Posterior cingulate gyrus (tissue), 11 donors: ENCODE data around the gene RUFY3.
"Not testable (repeated sequence)": the region's sequence is repeated elsewhere in the genome, so short reads cannot be mapped to it uniquely, and the experiment has no call there.

ENCODE experiments used
- DNase-seq, 10 donors: peaks; one replicate each; pipeline versions ENCODE4 v3.0.0 to v3.0.0-alpha.2; 2020 to 2021; ENCODE audit warnings: mixed read lengths in 3 of 10
- intact Hi-C: fragments of 100-400 bp; cut with DNase I; formaldehyde crosslinking; loops from one replicate; pipeline ENCODE4 v1.15.1; 2023

Gene RUFY3, protein sequence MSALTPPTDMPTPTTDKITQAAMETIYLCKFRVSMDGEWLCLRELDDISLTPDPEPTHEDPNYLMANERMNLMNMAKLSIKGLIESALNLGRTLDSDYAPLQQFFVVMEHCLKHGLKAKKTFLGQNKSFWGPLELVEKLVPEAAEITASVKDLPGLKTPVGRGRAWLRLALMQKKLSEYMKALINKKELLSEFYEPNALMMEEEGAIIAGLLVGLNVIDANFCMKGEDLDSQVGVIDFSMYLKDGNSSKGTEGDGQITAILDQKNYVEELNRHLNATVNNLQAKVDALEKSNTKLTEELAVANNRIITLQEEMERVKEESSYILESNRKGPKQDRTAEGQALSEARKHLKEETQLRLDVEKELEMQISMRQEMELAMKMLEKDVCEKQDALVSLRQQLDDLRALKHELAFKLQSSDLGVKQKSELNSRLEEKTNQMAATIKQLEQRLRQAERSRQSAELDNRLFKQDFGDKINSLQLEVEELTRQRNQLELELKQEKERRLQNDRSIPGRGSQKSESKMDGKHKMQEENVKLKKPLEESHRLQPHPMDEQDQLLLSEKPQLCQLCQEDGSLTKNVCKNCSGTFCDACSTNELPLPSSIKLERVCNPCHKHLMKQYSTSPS

DNA sequence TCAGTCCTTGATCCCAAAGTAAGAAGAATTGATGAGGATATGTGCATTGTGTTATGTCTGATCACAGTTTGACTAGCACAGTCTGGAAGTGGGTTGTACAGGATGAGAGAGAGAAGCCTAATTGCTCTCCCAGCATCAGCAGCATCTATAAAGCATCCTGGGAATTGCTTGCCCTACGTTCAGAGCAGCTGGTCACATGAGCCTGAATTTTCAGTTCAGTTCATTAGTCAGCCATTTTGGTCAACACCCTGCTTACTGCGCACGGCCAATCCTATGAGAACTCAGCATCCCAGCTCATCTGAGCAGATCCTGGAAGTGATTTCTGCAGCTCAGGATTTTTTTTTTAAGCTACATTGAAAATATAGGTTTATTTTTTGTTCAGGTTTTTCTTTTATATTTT is at the start of gene RUFY3:
TSS of gene RUFY3 (plus strand) at position 218 of the 400 bp plus-strand sequence. CDS start 610 bp downstream, outside the sequence.
- intact Hi-C loops, result loop anchor here (2.0 to 5.0 kb wide), 3 partner anchors 17 to 116 kb away; partner anchors contain the start of genes GRSF1 and UTP3
- DNase-seq, result peak; percentile 56 to 95 (median 72)

DNA sequence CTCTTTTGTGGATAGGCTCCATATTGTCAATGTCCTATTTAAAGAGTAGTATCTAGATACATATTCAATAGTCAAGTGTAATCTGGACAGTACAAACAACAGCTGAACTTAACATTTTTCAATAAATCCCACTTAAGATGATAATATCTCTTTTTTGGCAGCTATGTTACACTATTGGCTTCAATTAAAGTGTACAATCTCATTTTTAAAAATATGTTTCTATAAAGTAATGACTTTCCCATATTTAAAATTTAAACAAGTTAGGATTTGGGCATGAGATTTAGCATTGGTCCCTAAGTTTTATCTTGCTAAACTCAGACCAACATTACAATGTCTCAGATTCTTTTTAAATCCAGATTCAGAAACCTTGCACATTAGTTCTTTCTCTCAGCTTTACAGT is 47.6 kb upstream of the RUFY3 start:
- no peak for DNase-seq
- intact Hi-C loops, result no loop called here

DNA sequence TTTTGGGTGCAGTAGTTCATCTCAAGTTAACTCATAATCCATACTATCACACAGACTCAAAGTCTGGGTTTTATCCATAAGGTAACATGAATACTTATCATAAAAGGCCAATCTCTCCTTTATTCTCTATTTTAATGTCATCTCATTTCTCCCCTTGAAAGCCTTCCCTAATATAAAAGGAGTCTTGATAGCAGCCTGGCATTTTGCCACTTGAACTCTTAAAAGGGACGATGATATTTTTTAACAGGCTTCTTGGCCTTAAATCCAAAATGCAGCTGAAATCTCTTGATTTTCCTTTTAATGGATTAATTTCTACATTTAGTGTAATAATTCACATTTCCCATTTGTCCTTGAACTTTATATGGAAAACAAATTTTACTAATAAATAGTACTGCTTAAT is 47.0 kb upstream of the RUFY3 start:
- intact Hi-C loops, result no loop called here
- DNase-seq, result no peak

DNA sequence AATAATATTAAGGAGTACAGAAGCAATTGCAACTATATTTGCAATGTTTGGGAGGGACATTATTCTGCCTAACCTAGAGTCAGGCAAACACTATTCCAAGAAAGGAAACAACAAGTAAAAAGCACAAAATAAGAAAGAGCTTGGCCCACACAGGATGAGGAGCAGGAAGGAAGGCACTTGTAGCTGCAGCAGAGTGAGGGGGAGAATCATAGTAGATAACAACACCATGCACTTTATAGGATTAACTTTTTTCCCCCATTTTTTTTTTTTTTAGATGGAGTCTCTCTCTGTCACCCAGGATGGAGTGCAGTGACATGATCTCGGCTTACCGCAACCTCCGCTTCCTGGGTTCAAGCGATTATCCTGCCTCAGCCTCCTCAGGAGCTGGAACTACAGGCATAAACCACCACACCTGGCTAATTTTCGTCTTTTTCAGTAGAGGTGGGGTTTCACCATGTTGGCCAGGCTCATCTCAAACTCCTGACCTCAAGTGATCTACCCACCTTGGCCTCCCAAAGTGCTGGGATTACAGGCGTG is 45.1 kb upstream of the RUFY3 start:
- intact Hi-C loops, result no loop called here
- no peak for DNase-seq

DNA sequence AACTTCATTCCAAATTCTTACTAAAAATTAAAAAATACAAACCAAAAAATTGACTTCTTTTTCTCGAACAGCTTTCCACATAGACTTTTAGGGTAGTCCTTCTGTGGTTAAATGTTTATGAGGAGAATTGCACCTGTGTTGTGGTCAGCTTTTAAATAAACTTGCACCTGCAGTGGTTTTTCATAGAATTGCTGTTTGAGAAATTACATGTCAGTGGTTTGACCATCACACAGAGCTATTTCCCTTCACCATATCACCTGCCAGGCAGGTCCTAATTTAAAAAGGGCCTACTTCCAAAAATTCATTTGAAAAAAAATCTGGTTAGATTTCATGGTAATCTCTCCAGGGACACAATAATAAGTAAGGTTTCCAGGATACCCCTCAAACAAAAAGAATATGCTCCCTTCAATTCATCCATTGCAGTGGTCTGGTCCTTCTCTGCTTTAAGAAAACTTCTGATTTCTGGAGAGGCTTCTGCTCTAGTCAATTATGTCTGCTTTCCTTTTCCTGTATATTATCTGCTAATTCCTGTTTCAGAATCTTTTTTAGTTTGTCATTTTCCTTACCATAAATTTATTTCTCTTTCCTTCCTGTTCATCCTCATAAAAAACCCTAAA is 43.3 kb upstream of the RUFY3 start:
- intact Hi-C loops, result no loop called here
- DNase-seq, result no peak

DNA sequence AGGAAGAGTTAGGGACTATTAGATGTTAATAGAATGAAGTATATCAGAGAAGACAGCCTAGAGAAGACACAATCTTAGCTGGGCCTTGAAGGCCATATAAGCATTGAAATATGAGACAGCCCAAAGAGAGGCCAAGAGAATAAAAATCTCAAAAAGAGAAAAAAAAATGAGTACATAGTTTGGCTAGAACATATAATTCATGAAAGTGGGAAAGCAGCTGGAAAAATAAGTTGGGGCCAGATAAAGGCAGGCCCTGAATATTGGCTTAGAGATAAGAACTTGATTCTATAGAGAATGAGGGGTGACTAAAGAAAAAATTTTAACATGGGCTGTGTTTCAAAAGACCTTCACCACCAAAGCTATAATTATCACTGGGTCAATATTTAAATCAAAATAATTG is 40.8 kb upstream of the RUFY3 start:
- intact Hi-C loops, result loop anchor here (10.0 kb wide), 1 partner anchor 154 kb away; the partner anchor contains the start of gene GRSF1
- no peak for DNase-seq

DNA sequence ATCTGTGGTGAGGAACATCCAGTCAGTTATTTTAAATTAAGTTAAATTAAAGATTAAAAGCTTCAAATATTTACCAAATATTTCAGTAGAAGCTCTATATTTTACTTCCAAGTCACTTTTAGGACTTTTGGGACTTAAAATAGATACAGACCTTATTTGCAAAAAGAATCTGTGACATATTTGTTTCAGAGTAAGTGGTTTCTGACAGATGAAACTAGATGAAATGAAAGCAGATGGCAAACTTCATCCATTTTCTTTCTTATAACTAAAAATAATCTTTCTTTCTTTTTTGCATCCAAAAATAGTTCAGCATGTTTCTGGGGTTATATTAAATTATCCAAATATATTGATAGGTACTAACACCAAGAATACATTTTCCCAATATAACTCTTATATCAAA is 40.1 kb upstream of the RUFY3 start:
- intact Hi-C loops, result loop anchor here (10.0 kb wide), 1 partner anchor 153 kb away; the partner anchor contains the start of gene GRSF1
- DNase-seq, result no peak

DNA sequence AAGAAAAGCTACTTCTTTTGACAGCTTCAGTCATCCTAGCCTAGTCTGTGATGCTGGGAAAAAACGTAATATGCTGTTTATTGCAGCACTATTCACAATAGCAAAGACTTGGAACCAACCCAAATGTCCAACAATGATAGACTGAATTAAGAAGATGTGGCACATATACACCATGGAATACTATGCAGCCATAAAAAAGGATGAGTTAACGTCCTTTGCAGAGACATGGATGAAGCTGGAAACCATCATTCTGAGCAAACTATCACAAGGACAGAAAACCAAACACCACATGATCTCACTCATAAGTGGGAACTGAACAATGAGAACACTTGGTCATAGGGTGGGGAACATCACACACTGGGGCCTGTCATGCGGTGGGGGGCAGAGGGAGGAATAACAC is 39.6 kb upstream of the RUFY3 start:
- intact Hi-C loops, result loop anchor here (10.0 kb wide), 1 partner anchor 153 kb away; the partner anchor contains the start of gene GRSF1
- not testable (repeated sequence) for DNase-seq

DNA sequence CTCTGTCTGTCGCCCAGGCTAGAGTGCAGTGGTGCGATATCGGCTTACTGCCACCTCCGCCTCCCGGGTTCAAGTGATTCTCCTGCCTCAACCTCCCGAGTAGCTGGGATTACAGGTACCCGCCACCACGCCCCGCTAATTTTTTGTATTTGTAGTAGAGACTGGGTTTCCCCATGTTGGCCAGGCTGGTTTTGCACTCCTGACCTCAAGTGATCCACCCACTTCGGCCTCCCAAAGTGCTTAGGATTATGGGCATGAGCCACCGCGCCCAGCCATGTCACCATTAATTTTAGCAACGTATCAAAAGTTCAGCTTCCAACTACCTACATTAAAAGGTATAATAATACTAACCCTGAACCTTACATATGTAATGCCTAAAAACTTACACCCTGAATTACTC is 34.4 kb upstream of the RUFY3 start:
- intact Hi-C loops, result loop anchor here (5.0 to 10.0 kb wide), 2 partner anchors 35 to 147 kb away; partner anchors contain the start of genes GRSF1 and RUFY3
- DNase-seq, result peak in 1 of 10 donors; percentile 6

DNA sequence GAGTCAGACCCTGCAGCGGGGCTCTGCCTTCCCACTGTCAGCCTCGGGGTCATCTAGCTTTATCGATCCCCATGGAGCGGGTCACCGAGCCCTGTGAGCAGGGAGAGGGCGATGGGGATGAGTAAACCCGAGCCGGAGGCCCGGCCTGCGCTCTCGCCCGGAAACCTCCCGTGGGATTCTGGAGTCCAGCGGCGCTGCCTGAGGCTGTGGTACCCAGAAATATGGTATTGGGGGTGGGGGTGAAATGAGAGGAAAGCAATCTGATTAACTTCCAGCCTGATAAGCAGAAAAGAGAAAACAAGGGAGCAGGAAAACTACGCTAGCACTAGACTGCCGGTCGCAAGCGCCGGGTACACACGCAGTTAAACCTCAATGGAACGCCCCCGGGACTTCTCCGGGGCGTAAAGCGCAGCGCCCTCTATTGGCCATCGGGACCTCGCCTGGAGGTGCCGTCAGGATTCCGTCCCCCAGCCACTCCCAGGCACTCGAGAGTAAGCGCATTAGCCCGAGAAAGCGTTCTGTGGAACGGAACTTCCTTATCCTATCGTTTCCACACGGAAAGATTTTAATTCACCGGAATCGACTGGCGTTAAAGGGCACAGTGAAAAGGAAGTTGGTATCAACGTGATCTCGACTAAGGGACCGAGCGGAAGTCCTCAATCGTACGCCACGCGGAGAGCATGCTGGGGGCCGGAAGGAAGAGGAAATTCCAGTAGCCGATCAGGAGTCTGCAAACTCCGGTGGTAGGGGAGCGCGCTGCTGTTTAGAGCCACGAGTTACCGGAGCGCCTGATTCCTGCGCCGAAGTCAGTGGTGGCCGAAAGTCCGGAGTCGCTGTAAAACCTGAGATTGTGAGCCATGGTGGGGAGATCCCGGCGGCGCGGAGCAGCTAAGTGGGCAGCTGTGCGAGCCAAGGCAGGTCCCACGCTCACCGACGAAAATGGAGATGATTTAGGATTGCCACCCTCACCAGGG is 33.7 kb upstream of the RUFY3 start, which contains the start of gene UTP3:
TSS of gene UTP3 (plus strand) at position 712 of the 974 bp plus-strand sequence. CDS start at position 858, 146 bp downstream.
- peak; percentile 91 to 99 (median 94) for DNase-seq
- intact Hi-C loops, result loop anchor here (2.0 to 10.0 kb wide), 3 partner anchors 17 to 147 kb away; partner anchors contain the start of genes GRSF1 and RUFY3

DNA sequence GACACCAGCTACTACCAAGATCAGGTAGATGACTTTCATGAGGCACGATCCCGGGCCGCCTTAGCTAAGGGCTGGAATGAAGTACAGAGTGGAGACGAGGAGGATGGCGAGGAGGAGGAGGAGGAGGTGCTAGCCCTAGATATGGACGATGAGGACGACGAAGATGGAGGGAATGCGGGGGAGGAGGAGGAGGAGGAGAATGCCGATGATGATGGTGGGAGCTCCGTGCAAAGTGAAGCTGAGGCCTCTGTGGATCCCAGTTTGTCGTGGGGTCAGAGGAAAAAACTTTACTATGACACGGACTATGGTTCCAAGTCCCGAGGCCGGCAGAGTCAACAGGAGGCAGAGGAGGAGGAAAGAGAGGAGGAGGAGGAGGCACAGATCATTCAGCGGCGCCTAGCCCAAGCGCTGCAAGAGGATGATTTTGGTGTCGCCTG is 33.0 kb upstream of the RUFY3 start:
- intact Hi-C loops, result loop anchor here (2.0 to 10.0 kb wide), 3 partner anchors 16 to 146 kb away; partner anchors contain the start of genes GRSF1 and RUFY3
- no peak for DNase-seq

DNA sequence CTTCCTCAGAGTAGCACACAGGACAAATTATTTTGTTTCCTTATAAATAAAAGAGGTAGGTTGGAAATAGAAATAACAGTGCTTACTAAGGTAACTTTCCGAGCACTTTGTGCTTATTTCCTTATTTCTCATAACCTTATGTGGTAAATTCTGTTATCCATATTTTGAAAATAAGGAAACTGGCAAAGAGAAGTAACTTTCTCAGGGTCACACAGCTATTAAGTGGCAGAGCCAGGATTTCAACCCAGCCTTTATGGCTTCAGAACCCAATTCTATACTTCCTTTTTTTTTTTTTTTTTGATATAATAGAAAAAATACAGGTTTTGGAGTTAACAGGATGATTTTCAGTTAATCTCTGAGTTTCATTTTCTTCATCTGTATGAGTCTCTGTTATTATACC is 30.1 kb upstream of the RUFY3 start:
- intact Hi-C loops, result no loop called here
- DNase-seq, result no peak

DNA sequence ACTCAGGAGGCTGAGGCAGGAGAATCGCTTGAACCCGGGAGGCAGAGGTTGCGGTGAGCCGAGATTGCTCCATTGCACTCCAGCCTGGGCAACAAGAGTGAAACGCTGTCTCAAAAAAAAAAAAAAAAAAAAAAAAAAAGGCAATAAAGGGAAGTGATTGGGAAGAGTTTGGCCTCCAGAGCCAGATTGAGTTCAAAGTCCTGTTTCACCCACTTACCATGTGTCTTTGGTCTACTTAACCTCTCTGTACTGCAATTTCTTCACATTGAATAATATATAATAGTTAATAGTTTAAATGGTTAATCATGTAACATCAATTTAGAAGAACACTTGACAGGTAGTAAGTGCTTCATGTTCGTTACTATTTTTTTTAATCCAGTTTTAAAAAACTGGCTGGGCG is 27.1 kb upstream of the RUFY3 start:
- intact Hi-C loops, DNase-seq: not testable (repeated sequence)

DNA sequence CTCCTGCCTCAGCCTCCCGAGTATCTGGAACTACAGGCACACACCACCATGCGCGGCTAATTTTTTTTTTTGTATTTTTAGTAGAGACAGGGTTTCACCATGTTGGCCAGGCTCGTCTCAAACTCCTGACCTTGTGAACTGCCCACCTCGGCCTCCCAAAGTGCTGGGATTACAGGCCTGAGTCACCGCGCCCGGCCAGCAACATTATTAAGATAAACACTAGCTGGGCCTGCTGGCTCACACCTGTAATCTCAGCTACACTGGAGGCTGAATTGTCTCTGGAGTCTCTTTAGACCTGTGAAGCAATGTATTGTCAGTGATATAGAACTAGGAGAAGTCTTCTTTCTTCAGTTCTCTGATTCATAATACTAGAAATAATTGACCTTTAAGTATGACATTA is 23.3 kb upstream of the RUFY3 start:
- intact Hi-C loops, result not testable (repeated sequence)

DNA sequence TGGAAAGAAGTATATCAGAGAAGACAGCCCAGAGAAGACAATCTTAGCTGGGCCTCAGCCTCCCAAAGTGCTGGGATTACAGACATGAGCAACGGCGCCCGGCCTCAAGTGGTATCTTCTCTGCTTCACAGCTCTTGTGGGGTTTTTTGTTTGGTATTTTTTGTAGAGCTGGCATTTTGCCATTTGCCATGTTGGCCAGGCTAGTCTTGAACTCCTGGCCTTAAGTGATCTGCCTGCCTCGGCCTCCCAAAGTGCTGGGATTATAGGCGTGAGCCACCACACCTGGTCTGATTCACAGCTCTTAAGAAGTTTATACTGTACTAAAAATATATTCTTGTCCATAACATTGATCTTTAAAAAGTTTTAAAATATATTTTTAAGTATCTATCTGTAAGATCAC is 21.1 kb upstream of the RUFY3 start:
- intact Hi-C loops, result no loop called here
- DNase-seq, result no peak

More for the DNA sequence above, 23.3 kb upstream of the RUFY3 start:
- DNase-seq, result not testable (repeated sequence)

DNA sequence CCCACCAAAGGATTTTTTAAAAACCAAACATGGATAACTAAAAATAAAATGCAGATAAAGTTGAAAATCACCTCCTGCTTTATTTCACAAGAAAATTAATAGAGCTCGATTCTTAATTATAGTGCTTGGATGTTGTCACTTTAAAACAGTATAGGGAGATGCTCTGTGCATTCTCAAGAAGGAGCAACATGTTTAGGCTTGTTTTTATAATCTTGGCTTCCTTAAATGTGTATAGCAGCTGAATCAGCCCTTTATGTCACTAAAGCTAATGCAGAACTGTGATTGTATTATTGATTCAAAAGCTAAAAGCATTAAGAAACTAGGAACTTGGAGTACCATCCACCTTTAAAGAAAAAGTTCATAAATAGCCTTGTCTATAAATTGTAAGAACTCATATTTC is 20.5 kb upstream of the RUFY3 start:
- intact Hi-C loops, result no loop called here
- no peak for DNase-seq

DNA sequence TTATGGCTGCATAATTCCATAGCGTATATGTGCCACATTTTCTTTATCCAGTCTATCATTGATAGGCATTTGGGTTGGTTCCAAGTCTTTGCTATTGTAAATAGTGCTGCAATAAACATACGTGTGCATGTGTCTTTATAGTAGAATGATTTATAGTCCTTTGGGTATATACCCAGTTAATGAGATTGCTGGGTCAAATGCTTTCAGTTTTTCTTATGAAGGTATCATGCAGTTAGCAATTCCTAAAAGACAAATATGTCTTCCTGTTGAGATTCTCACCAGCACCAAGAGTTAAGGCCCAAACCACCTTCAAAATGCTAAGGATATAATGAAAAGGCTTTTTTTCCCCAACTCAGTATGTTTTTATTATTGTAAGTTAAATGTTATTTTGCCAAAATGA is 19.2 kb upstream of the RUFY3 start:
- DNase-seq, intact Hi-C loops: not testable (repeated sequence)

DNA sequence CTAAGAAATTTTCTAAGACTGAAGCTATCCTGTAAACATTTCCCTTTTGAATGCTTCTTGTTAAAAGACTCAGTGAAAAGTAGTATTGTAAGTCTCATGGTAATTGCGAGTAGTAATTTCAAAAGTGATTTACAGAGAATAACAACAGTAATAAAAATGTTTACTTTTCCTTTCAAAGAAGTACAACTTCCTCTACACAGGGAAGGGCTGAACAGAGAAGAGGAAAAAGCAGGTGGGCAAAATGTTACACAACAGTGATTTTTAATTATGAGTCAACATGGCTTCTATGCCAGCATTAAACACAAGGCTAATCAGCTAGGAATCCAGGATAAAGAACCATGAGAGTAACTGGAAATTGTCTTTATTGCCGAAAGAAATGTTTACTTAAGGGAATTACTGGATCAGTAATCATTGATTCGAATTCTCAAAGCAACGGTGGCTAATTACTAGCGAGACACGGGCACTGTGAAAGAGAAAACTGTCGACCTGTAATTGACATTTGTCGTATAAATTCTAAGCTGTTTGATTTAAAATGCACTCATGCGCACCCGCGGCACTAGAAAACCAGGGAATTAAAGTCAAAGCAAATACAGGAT is 18.0 kb upstream of the RUFY3 start:
- intact Hi-C loops, result loop anchor here (2.0 kb wide), 2 partner anchors 15 to 17 kb away; partner anchors contain the start of genes RUFY3 and UTP3
- DNase-seq, result peak in 2 of 10 donors; percentile 22 to 25
